ENCODE measurements around the gene FSD1. TPM values are rescaled to one million over a fixed set of nuclear protein-coding genes. Genes with fewer than 3 reads are reported as not detected.
A peak's percentile ranks its signal among the peaks of the same experiment; 100 is the strongest.

FSD1 gene
- total and polyA plus RNA-seq, 9 of the 15 experiments (the other 6 are each of a cell fraction or from before 2014, with no cell fraction given), result 0.11 to 1.9 (median 0.94) TPM; not detected in 1

GRCh38 chr19:4328243-4328990 lies 24.0 kb downstream of the FSD1 start (continued):
- TF ChIP-seq FOXJ3 (CRISPR knock-in tag; IDR thresholded peaks at IDR 0.05) (no peak), PTTG1 (tag; IDR thresholded peaks at IDR 0.05; ENCODE audit: low read depth) (no peak), XRCC4 (IDR thresholded peaks at IDR 0.05; ENCODE audit: extremely low read depth, insufficient read depth, insufficient read length) (no peak), GTF2F1 (IDR thresholded peaks at IDR 0.05; ENCODE audit: low read depth, low read length) (0 out of 2 replicates have a peak, but pooled peaks have one; percentile 48), ZNF639 (CRISPR knock-in tag; conservative IDR thresholded peaks at IDR 0.05 in 1 of 2, IDR thresholded peaks at IDR 0.05 in 1 of 2) (peak in 1 of 2 experiments; percentile 49; a peak in 1 of 4 replicates), CBX3 (IDR thresholded peaks at IDR 0.05; ENCODE audit: borderline replicate concordance in 1 of 2, low read length in 2 of 2) (peak in 1 of 2 experiments; percentile 73; a peak in 1 of 3 replicates), DIDO1 (tag; IDR thresholded peaks at IDR 0.05; ENCODE audit: low read depth) (no peak), HDAC3 (IDR thresholded peaks at IDR 0.05; ENCODE audit: borderline replicate concordance, partially characterized antibody) (no peak)
